ENCODE data around the gene CDKL2. TPM values are rescaled to one million over a fixed set of nuclear protein-coding genes. Genes with fewer than 3 reads are reported as not detected.

The CDKL2 gene
- polyA plus RNA-seq, 1 donor from 2014 or later, result 25.7 TPM

DNA sequence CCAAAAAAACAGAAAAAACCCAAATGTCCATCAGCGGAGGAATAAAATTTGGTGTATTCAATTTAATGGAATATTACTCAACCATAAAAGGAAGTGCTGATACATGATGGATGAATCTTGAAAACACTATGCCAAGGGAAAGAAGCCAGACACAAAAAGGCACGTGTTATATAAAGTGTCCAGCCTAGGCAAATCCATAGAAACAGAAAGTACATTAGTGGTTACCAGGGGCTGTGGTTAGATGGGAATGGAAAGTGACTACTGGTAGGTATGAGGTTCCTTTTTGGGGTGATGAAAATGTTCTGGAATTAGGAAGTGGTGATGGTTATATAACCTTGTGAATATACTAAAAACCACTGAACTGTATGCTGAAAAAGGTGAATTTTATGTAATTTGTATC is 3.5 kb upstream of the CDKL2 start:
- Histone ChIP-seq H3K27me3 (ENCODE audit: insufficient read depth, low read depth, low read length) (no peaks in the 10 kb centered on the region), H3K4me2 (ENCODE audit: low read length) (no peak overlapping the region), H2AFZ (ENCODE audit: low read depth, low read length) (no peak overlapping the region), H3K9ac (ENCODE audit: low read length) (no peak overlapping the region), H3K9me2 (ENCODE audit: insufficient read depth, low read length) (no peaks in the 10 kb centered on the region), H3K9me3 (ENCODE audit: low read length) (no peaks in the 10 kb centered on the region), H3F3A (ENCODE audit: insufficient read depth, low read length, poor library complexity, severe bottlenecking) (no peaks in the 10 kb centered on the region), H3K79me2 (replicated peaks; ENCODE audit: insufficient read depth, low read length) (no peaks in the 10 kb centered on the region), H3K27ac (ENCODE audit: low read length) (no peak overlapping the region), H3K4me3 (ENCODE audit: low read length) (no peak overlapping the region), H4K20me1 (ENCODE audit: insufficient read depth) (no peaks in the 10 kb centered on the region), H3K36me3 (ENCODE audit: insufficient read depth, low read length) (no peaks in the 10 kb centered on the region)
- no peak for TF ChIP-seq POLR2AphosphoS5 (IDR thresholded peaks at IDR 0.05)
- no peak for TF ChIP-seq RAD21 (conservative IDR thresholded peaks at IDR 0.05)
- no peak for TF ChIP-seq SMC3 (conservative IDR thresholded peaks at IDR 0.05; ENCODE audit: poor library complexity)
- TF ChIP-seq, protein P1, sequence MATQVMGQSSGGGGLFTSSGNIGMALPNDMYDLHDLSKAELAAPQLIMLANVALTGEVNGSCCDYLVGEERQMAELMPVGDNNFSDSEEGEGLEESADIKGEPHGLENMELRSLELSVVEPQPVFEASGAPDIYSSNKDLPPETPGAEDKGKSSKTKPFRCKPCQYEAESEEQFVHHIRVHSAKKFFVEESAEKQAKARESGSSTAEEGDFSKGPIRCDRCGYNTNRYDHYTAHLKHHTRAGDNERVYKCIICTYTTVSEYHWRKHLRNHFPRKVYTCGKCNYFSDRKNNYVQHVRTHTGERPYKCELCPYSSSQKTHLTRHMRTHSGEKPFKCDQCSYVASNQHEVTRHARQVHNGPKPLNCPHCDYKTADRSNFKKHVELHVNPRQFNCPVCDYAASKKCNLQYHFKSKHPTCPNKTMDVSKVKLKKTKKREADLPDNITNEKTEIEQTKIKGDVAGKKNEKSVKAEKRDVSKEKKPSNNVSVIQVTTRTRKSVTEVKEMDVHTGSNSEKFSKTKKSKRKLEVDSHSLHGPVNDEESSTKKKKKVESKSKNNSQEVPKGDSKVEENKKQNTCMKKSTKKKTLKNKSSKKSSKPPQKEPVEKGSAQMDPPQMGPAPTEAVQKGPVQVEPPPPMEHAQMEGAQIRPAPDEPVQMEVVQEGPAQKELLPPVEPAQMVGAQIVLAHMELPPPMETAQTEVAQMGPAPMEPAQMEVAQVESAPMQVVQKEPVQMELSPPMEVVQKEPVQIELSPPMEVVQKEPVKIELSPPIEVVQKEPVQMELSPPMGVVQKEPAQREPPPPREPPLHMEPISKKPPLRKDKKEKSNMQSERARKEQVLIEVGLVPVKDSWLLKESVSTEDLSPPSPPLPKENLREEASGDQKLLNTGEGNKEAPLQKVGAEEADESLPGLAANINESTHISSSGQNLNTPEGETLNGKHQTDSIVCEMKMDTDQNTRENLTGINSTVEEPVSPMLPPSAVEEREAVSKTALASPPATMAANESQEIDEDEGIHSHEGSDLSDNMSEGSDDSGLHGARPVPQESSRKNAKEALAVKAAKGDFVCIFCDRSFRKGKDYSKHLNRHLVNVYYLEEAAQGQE (IDR thresholded peaks at IDR 0.05; ENCODE audit: borderline replicate concordance), result no peak
- TF ChIP-seq EZH2 (IDR thresholded peaks at IDR 0.05; ENCODE audit: borderline replicate concordance, insufficient read depth, low read length, poor library complexity, severe bottlenecking), result no peak
- no peak for TF ChIP-seq TAF1 (IDR thresholded peaks at IDR 0.05; ENCODE audit: low read depth)
- no peak for TF ChIP-seq EP300 (conservative IDR thresholded peaks at IDR 0.05; ENCODE audit: poor library complexity, severe bottlenecking)
- TF ChIP-seq, protein P2, sequence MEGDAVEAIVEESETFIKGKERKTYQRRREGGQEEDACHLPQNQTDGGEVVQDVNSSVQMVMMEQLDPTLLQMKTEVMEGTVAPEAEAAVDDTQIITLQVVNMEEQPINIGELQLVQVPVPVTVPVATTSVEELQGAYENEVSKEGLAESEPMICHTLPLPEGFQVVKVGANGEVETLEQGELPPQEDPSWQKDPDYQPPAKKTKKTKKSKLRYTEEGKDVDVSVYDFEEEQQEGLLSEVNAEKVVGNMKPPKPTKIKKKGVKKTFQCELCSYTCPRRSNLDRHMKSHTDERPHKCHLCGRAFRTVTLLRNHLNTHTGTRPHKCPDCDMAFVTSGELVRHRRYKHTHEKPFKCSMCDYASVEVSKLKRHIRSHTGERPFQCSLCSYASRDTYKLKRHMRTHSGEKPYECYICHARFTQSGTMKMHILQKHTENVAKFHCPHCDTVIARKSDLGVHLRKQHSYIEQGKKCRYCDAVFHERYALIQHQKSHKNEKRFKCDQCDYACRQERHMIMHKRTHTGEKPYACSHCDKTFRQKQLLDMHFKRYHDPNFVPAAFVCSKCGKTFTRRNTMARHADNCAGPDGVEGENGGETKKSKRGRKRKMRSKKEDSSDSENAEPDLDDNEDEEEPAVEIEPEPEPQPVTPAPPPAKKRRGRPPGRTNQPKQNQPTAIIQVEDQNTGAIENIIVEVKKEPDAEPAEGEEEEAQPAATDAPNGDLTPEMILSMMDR (IDR thresholded peaks at IDR 0.05; ENCODE audit: poor library complexity, severe bottlenecking), result no peak

DNA sequence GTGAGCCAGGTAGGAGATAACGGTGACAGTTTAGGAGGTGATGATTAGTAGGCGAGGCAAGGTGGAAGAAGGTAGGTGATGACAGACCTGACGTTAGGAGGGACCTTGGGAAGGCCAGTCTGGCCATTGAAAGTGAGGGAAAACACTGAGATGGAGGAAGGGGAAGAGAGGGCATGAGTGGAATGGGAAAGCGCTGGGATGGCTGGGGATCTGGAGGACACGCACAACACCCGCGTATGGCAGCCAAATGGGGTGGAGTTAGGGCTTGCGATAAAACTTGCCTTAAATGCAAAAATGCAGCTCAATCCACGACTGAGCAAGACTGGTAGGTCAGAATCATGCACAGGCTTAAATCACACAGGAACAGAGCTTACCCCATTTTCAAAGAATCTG is 605 bp upstream of the CDKL2 start:
- Histone ChIP-seq H4K20me1 (ENCODE audit: insufficient read depth) (no peaks in the 10 kb centered on the region), H3K79me2 (replicated peaks; ENCODE audit: insufficient read depth, low read length) (no peaks in the 10 kb centered on the region), H3K4me2 (ENCODE audit: low read length) (peak overlapping the region; percentile 97), H3F3A (ENCODE audit: insufficient read depth, low read length, poor library complexity, severe bottlenecking) (no peaks in the 10 kb centered on the region), H3K36me3 (ENCODE audit: insufficient read depth, low read length) (no peaks in the 10 kb centered on the region), H3K4me3 (ENCODE audit: low read length) (peak overlapping the region; percentile 96), H3K9me3 (ENCODE audit: low read length) (no peaks in the 10 kb centered on the region), H3K9me2 (ENCODE audit: insufficient read depth, low read length) (no peaks in the 10 kb centered on the region), H3K27ac (ENCODE audit: low read length) (peak overlapping the region; percentile 77), H3K9ac (ENCODE audit: low read length) (peak overlapping the region; percentile 80), H2AFZ (ENCODE audit: low read depth, low read length) (peak overlapping the region; percentile 98), H3K27me3 (ENCODE audit: insufficient read depth, low read depth, low read length) (no peaks in the 10 kb centered on the region)
- TF ChIP-seq POLR2AphosphoS5 (IDR thresholded peaks at IDR 0.05) (no peak), RAD21 (conservative IDR thresholded peaks at IDR 0.05) (no peak), TAF1 (IDR thresholded peaks at IDR 0.05; ENCODE audit: low read depth) (no peak), SMC3 (conservative IDR thresholded peaks at IDR 0.05; ENCODE audit: poor library complexity) (no peak), MXI1 (conservative IDR thresholded peaks at IDR 0.05; ENCODE audit: poor library complexity, severe bottlenecking) (no peak), EP300 (conservative IDR thresholded peaks at IDR 0.05; ENCODE audit: poor library complexity, severe bottlenecking) (no peak), EZH2 (IDR thresholded peaks at IDR 0.05; ENCODE audit: borderline replicate concordance, insufficient read depth, low read length, poor library complexity, severe bottlenecking) (no peak)
- TF ChIP-seq, protein P2 (IDR thresholded peaks at IDR 0.05; ENCODE audit: poor library complexity, severe bottlenecking), result no peak
- TF ChIP-seq, protein P1 (IDR thresholded peaks at IDR 0.05; ENCODE audit: borderline replicate concordance), result no peak

Data from neural cell (in vitro differentiated cells).